Kidney (tissue), 14 donors: ENCODE measurements around the gene TBL1X. TPM values are rescaled to one million over a fixed set of nuclear protein-coding genes. Genes with fewer than 3 reads are reported as not detected.

ENCODE experiments used
- DNase-seq, 5 donors: peaks; one replicate each; pipeline ENCODE4 v3.0.0-alpha.2; 2013 to 2020
- FAIRE-seq: peaks from 2 replicates; lab custom pipeline; 2012; peaks lifted over from hg19 to GRCh38; lab: Jason Lieb, UNC
- H3K27ac ChIP-seq, 2 donors: one replicate each; pipeline ENCODE4 v1.7.0; 2013; ENCODE audit warnings: low read depth in 2 of 2, low read length in 2 of 2, inconsistent platforms in 1 of 2
- H3K27me3 ChIP-seq: one replicate; pipeline ENCODE4 v1.7.1; 2013; ENCODE audit warnings: low read length, inconsistent platforms; ENCODE audit not compliant: control insufficient read depth, insufficient read depth
- H3K36me3 ChIP-seq, 3 donors: one replicate each; pipeline versions ENCODE4 v1.7.0 to v1.7.1; 2013; ENCODE audit warnings: low read length in 3 of 3, control low read depth in 1 of 3, inconsistent platforms in 1 of 3; ENCODE audit not compliant: insufficient read depth in 3 of 3, control insufficient read depth in 2 of 3
- H3K4me1 ChIP-seq, 3 donors: one replicate each; pipeline versions ENCODE4 v1.7.0 to v1.7.1; 2013; ENCODE audit warnings: low read length in 3 of 3, inconsistent platforms in 1 of 3, low read depth in 1 of 3; ENCODE audit not compliant: control insufficient read depth in 2 of 3, insufficient read depth in 2 of 3
- H3K4me3 ChIP-seq, 3 donors: one replicate each; pipeline versions ENCODE4 v1.7.0 to v1.8.1; 2013; ENCODE audit warnings: low read length in 3 of 3, control low read depth in 1 of 3, inconsistent platforms in 1 of 3
- H3K9ac ChIP-seq, 3 donors: one replicate each; pipeline versions ENCODE4 v1.7.0 to v1.7.1; 2013; ENCODE audit warnings: low read length in 3 of 3, control low read depth in 1 of 3, inconsistent platforms in 1 of 3
- H3K9me3 ChIP-seq, 3 donors: one replicate each; pipeline versions ENCODE4 v1.7.0 to v1.7.1; 2013; ENCODE audit warnings: low read length in 3 of 3, control low read depth in 1 of 3, inconsistent platforms in 1 of 3; ENCODE audit not compliant: control insufficient read depth in 2 of 3, insufficient read depth in 1 of 3
- CTCF ChIP-seq: IDR thresholded peaks from 3 replicates; pipeline ENCODE4 v1.5.1; 2012; ENCODE audit warnings: mild to moderate bottlenecking, moderate library complexity, borderline replicate concordance; ENCODE audit not compliant: insufficient read depth; ENCODE audit errors: extremely low read depth
- intact Hi-C: fragments of 100-400 bp; cut with DNase I; formaldehyde crosslinking; loops from one replicate; pipeline ENCODE4 v1.11.1; 2022
- polyA plus RNA-seq: library from polyadenylated mRNA; stranded (reverse); fragments of 350-450 nt; fragmentation: Illumina TruSeq; extraction: RNeasy Lipid Tissue Mini Kit (QIAGEN cat#74804); gene quantifications from one replicate; pipeline ENCODE4 v1.2.3, GENCODE V29; 2014; ENCODE audit warnings: low read depth, low replicate concordance; ENCODE audit not compliant: insufficient read depth
- total RNA-seq: library from RNA; stranded (reverse); fragmentation: NEBNext Ultra II Directional; extraction: Animal tissue kit (Norgen Biotek cat#: 25700); gene quantifications from one replicate; pipeline ENCODE4 v1.2.1, GENCODE V29; 2021
- donor health status: control.
- donor health status: control.
- donor health status: control.
- donor health status: control.
- donor health status: control.
- donor health status: DM: yes; HTN: yes; CAD: no.
- donor health status: Normal renal cell carcinoma (clear cell type).

Gene TBL1X
- total and polyA plus RNA-seq, 2 donors from 2014 or later, result 12.5 to 43.0 TPM

- no peak for FAIRE-seq
- intact Hi-C loops, result no loop called here
- Histone ChIP-seq H3K9ac (no peak overlapping the region), H3K9me3 (no peaks in the 10 kb centered on the region), H3K36me3 (no peaks in the 10 kb centered on the region), H3K27ac (no peak overlapping the region), H3K4me3 (no peak overlapping the region), H3K4me1 (peaks cover 0 to 2% (median 0%) of the 10 kb centered on the region in 3 donors), H3K27me3 (no peaks in the 10 kb centered on the region)
- TF ChIP-seq CTCF, result no peak
- DNase-seq, result peak in 2 of 5 donors; percentile 40 to 43
Observed at GRCh38 chrX:9525511-9526248, 60.8 kb downstream of the TBL1X start.

GRCh38 chrX:9526965-9527364 is 62.1 kb downstream of the TBL1X start:
- no peak for TF ChIP-seq CTCF
- H3K4me3 ChIP-seq, result no peak overlapping the region
- no peaks in the 10 kb centered on the region for H3K27me3 ChIP-seq
- no peak overlapping the region for H3K9ac ChIP-seq
- intact Hi-C loops, result no loop called here
- H3K27ac ChIP-seq, result no peak overlapping the region
- FAIRE-seq, result no peak
- no peaks in the 10 kb centered on the region for H3K36me3 ChIP-seq
- DNase-seq, result no peak
- peaks cover 0 to 3% (median 0%) of the 10 kb centered on the region in 3 donors for H3K4me1 ChIP-seq
- no peaks in the 10 kb centered on the region for H3K9me3 ChIP-seq

GRCh38 chrX:9528498-9528897 is 63.6 kb downstream of the TBL1X start:
- DNase-seq (no peak), FAIRE-seq (no peak)
- no peaks in the 10 kb centered on the region for H3K9me3 ChIP-seq
- H3K36me3 ChIP-seq, result no peaks in the 10 kb centered on the region
- no peak overlapping the region for H3K9ac ChIP-seq
- peaks cover 0 to 8% (median 0%) of the 10 kb centered on the region in 3 donors for H3K4me1 ChIP-seq
- no peak overlapping the region for H3K4me3 ChIP-seq
- H3K27ac ChIP-seq, result no peak overlapping the region
- no peaks in the 10 kb centered on the region for H3K27me3 ChIP-seq
- no peak for TF ChIP-seq CTCF
- intact Hi-C loops, result no loop called here

- FAIRE-seq (no peak), DNase-seq (no peak)
- Histone ChIP-seq H3K36me3 (no peaks in the 10 kb centered on the region), H3K9ac (no peak overlapping the region), H3K4me3 (no peak overlapping the region), H3K4me1 (peaks cover 0 to 8% (median 0%) of the 10 kb centered on the region in 3 donors), H3K27me3 (no peaks in the 10 kb centered on the region), H3K27ac (no peak overlapping the region), H3K9me3 (no peaks in the 10 kb centered on the region)
- TF ChIP-seq CTCF, result no peak
- intact Hi-C loops, result no loop called here
Observed at GRCh38 chrX:9529223-9529622, 64.4 kb downstream of the TBL1X start.
